Neutrophil (primary cell): ENCODE measurements around the gene UBL4B.

Source experiments
- H3K27ac ChIP-seq: fragments of 200-600 bp; sonication (generic); 2 replicates; pipeline ENCODE4 v1.5.1; 2016; ENCODE audit warnings: mild to moderate bottlenecking, moderate library complexity
- H3K27me3 ChIP-seq: fragments of 200-600 bp; sonication (generic); 2 replicates; pipeline ENCODE4 v1.6.0; 2016; ENCODE audit warnings: mild to moderate bottlenecking
- H3K36me3 ChIP-seq: fragments of 200-600 bp; sonication (generic); 2 replicates; pipeline ENCODE4 v1.5.1; 2017
- H3K4me1 ChIP-seq, 2 experiments: fragments of 200-600 bp in 1 of 2; sonication (generic) in 1 of 2; 1 replicate in 1 of 2; 2 replicates in 1 of 2; pipeline versions ENCODE4 v1.5.1 to v1.6.1; 2013 to 2016; ENCODE audit warnings: low read depth in 1 of 2, low read length in 1 of 2, mild to moderate bottlenecking in 1 of 2, moderate library complexity in 1 of 2; ENCODE audit not compliant: control insufficient read depth in 1 of 2, insufficient read depth in 1 of 2
- H3K4me3 ChIP-seq, 2 experiments: fragments of 200-600 bp in 1 of 2; sonication (generic) in 1 of 2; 1 replicate in 1 of 2; 2 replicates in 1 of 2; pipeline ENCODE4 v1.5.1; 2013 to 2016; ENCODE audit warnings: low read depth in 1 of 2, low read length in 1 of 2, mild to moderate bottlenecking in 1 of 2, moderate library complexity in 1 of 2
- H3K9me3 ChIP-seq: fragments of 200-600 bp; sonication (generic); 2 replicates; pipeline ENCODE4 v1.5.1; 2016
- TF ChIP-seq, protein P1 (sequence below): fragments of 200-600 bp; sonication (generic); IDR thresholded peaks from 2 replicates; pipeline ENCODE4 v1.5.1; 2016; ENCODE audit warnings: antibody characterized with exemption

The UBL4B gene, protein sequence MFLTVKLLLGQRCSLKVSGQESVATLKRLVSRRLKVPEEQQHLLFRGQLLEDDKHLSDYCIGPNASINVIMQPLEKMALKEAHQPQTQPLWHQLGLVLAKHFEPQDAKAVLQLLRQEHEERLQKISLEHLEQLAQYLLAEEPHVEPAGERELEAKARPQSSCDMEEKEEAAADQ

GRCh38 chr1:110112143-110112542 is at the start of gene UBL4B:
Gene UBL4B, plus strand, starts transcription at chr1:110112443. Its CDS starts 92 bp downstream, at chr1:110112535.
- H3K27ac ChIP-seq = no peak within 1 kb of the TSS
- H3K4me3 ChIP-seq = no peak within 1 kb of the TSS
- H3K27me3 ChIP-seq = peaks cover 74% of the 10 kb centered on the region
- H3K4me1 ChIP-seq = no peaks in the 10 kb centered on the region
- H3K36me3 ChIP-seq = no peaks in the 10 kb centered on the region
- H3K9me3 ChIP-seq = no peaks in the 10 kb centered on the region
- TF ChIP-seq, protein P1, sequence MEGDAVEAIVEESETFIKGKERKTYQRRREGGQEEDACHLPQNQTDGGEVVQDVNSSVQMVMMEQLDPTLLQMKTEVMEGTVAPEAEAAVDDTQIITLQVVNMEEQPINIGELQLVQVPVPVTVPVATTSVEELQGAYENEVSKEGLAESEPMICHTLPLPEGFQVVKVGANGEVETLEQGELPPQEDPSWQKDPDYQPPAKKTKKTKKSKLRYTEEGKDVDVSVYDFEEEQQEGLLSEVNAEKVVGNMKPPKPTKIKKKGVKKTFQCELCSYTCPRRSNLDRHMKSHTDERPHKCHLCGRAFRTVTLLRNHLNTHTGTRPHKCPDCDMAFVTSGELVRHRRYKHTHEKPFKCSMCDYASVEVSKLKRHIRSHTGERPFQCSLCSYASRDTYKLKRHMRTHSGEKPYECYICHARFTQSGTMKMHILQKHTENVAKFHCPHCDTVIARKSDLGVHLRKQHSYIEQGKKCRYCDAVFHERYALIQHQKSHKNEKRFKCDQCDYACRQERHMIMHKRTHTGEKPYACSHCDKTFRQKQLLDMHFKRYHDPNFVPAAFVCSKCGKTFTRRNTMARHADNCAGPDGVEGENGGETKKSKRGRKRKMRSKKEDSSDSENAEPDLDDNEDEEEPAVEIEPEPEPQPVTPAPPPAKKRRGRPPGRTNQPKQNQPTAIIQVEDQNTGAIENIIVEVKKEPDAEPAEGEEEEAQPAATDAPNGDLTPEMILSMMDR = no peak

GRCh38 chr1:110062612-110063011 is 49.6 kb upstream of the UBL4B start:
- Histone ChIP-seq H3K4me1 (peaks cover under 1 to 4% of the 10 kb centered on the region in 2 experiments), H3K4me3 (no peak overlapping the region), H3K27me3 (peaks cover 36% of the 10 kb centered on the region), H3K9me3 (no peaks in the 10 kb centered on the region), H3K36me3 (peaks cover 32% of the 10 kb centered on the region), H3K27ac (no peak overlapping the region)
- TF ChIP-seq, protein P1 = no peak

- peaks cover 48% of the 10 kb centered on the region for H3K27me3 ChIP-seq
- no peak overlapping the region for H3K4me3 ChIP-seq
- H3K9me3 ChIP-seq = no peaks in the 10 kb centered on the region
- peaks cover 12 to 15% of the 10 kb centered on the region in 2 experiments for H3K4me1 ChIP-seq
- peaks cover 20% of the 10 kb centered on the region for H3K36me3 ChIP-seq
- TF ChIP-seq, protein P1 = no peak
- no peak overlapping the region for H3K27ac ChIP-seq
Observed at GRCh38 chr1:110063781-110064180, 48.5 kb upstream of the UBL4B start.

DNA sequence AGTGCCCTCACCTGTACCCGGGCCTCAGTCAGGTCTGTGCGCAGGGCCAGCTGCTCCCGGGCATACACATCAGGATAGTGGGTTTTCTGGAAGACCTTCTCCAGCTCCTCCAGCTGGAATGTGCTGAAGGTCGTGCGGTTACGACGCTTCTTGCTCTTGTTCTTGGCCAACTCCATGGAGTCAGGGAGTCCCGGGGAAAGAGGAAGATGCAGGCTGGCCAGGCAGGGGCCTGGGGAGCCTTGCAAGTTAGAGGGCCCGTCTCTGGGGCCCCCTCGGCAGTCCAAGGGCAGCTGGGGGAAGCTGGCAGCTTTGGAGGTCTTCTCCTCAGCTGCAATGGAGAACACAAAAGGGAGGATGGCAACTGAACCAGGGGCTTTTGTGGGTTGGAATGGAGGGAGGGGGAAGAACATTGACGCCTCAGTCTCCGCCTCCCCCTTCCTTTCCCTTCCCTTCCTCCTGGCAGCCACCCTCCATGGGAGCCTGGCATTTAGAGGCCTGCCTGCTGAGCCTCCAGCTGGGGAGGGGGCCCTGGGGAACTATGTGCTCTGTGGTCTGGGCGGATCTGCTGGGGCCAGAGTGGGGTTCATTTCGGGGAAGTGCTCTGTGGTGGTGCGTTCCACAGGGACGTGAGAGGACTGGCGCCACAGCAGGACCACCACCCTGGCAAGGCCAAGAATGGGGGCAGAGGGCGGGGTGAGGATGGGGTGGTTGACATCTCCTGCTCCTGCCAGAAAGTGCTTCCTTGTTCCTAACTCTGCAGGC is 47.5 kb upstream of the UBL4B start:
- TF ChIP-seq, protein P1 = no peak

GRCh38 chr1:110065841-110066240 is 46.4 kb upstream of the UBL4B start:
- Histone ChIP-seq H3K27ac (no peak overlapping the region), H3K36me3 (peaks cover 5% of the 10 kb centered on the region), H3K4me1 (peaks cover 18 to 28% of the 10 kb centered on the region in 2 experiments), H3K9me3 (no peaks in the 10 kb centered on the region), H3K27me3 (peaks cover 68% of the 10 kb centered on the region), H3K4me3 (no peak overlapping the region)
- TF ChIP-seq, protein P1 = no peak

More for the DNA sequence above, 47.5 kb upstream of the UBL4B start:
- Histone ChIP-seq H3K27ac (no peak overlapping the region), H3K27me3 (peaks cover 58% of the 10 kb centered on the region), H3K9me3 (no peaks in the 10 kb centered on the region), H3K36me3 (peaks cover 12% of the 10 kb centered on the region), H3K4me1 (peaks cover 18 to 22% of the 10 kb centered on the region in 2 experiments), H3K4me3 (no peak overlapping the region)
